Neuron (in vitro differentiated cells): Measurements from ENCODE around the gene SH3BP2.

ENCODE experiments used
- H2AFZ ChIP-seq: one replicate; pipeline ENCODE4 v1.6.1; 2013; ENCODE audit warnings: low read depth, mild to moderate bottlenecking, inconsistent platforms, low read length, moderate library complexity
- H3K27me3 ChIP-seq: one replicate; pipeline ENCODE4 v1.6.1; 2013; ENCODE audit warnings: low read length; ENCODE audit not compliant: insufficient read depth
- H3K36me3 ChIP-seq: one replicate; pipeline ENCODE4 v1.6.1; 2013; ENCODE audit warnings: low read length; ENCODE audit not compliant: insufficient read depth
- H3K4me1 ChIP-seq: one replicate; pipeline ENCODE4 v1.6.1; 2013; ENCODE audit warnings: low read length; ENCODE audit not compliant: insufficient read depth
- H3K4me3 ChIP-seq: 2 replicates; pipeline ENCODE4 v1.5.1; 2013; ENCODE audit warnings: mild to moderate bottlenecking, low read length, moderate library complexity
- H3K9me3 ChIP-seq: one replicate; pipeline ENCODE4 v1.6.1; 2013; ENCODE audit warnings: low read length

SH3BP2 gene

DNA sequence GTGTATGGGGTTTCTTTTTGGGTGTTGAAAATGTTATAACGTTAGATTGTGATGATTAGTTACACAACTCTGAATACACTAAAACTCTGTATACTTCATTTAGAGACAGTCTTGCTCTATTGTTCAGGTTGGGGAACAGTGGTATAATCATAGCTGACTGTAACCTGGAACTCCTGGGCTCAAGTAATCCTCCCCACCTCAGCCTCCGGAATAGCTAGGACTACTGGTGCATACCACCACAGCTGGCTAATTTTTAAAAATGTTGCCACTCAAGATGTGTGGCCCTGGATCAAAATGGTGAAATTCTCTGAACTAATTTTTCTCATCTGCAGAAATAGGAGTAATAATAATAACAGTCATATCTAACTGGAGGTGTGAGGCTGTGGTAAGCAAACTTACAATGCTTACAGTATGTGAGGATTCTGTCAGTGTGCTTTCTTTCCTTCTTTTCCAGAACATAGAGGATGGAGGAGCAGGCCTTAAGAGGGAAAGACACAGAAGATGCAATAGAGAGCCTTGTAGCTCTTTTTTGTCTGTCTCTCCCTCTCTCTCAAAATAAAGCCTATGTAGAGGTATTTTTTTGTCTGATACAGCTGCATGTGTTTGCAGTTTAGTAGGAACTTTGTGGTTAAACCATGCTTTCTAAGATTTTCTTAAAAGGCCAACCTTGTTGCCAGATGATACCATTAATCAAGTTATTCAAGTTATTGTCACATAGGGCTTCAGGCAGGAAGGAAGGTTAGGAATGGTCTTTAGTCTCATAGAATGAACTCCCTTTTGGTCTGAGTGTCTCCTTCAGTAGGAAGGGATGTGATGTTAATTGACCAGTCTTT, 58.3 kb downstream of the SH3BP2 start:
- no peak overlapping the region for H2AFZ ChIP-seq
- H3K27me3 ChIP-seq, result no peaks in the 10 kb centered on the region
- no peak overlapping the region for H3K4me3 ChIP-seq
- peaks cover 16% of the 10 kb centered on the region for H3K36me3 ChIP-seq
- H3K9me3 ChIP-seq, result no peaks in the 10 kb centered on the region
- H3K4me1 ChIP-seq, result no peaks in the 10 kb centered on the region

DNA sequence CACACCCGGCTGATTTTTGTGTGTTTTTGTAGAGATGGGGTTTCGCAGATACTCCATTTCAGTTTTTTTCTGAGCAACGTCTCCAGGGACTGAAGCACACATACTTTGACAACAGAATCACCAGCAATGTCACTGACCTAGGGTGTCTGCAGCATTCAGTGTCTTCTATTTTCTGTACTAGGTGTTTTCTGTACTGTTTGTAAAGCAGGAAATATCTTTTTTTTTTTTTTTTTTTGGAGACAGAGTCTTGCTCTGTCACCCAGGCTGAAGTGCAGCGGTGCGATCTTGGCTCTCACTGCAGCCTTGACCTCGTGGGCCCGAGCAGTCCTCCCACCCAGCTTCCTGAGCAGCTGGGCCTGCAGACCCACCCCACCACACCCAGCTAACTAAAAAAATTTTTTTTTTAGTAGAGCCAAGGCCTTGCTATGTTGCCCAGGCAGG, 59.6 kb downstream of the SH3BP2 start:
- Histone ChIP-seq H3K4me3 (no peak overlapping the region), H3K4me1 (no peaks in the 10 kb centered on the region), H3K9me3 (no peaks in the 10 kb centered on the region)

DNA sequence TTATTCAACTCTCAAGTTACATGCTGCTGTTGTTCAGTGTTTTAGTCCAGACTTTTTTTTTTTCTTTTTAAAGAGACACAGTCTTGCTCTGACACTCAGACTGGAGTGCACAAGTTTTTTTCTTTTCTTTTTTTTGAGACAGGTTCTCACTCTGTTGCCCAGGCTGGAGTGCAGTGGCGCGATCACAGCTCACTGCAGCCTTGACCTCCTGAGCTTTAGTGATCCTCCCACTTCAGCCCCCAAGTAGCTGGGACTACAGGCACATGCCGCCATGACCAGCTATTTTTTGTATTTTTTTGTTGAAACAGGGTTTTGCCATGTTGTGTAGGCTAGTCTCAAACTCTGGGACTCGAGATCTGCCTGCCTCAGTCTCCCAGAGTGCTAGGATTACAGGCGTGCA, 62.7 kb downstream of the SH3BP2 start:
- no peaks in the 10 kb centered on the region for H3K9me3 ChIP-seq
- peaks cover 19% of the 10 kb centered on the region for H3K36me3 ChIP-seq
- no peaks in the 10 kb centered on the region for H3K27me3 ChIP-seq
- H3K4me1 ChIP-seq, result peaks cover 3% of the 10 kb centered on the region
- no peak overlapping the region for H3K4me3 ChIP-seq
- H2AFZ ChIP-seq, result no peak overlapping the region

More for the DNA sequence above, 59.6 kb downstream of the SH3BP2 start:
- Histone ChIP-seq H3K36me3 (peaks cover 17% of the 10 kb centered on the region), H2AFZ (no peak overlapping the region), H3K27me3 (no peaks in the 10 kb centered on the region)

DNA sequence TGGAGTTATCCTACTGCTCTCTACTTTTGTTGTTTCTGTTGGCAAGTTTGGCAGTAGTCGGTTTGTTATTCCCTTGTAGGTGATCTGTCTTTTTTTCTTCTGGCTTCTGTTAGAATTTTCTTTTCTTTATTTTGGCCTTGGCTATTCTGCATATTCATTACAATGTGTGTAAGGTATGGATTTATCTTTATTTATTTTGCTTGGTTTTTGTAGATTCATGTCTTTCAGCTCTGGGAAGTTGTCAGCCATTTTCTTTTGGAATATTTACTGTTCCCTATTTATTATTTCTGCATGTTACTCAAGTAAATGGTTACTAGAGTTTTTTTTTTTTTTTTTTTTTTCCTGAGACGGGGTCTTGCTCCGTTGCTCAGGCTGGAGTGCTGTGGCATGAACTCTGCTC, 63.4 kb downstream of the SH3BP2 start:
- Histone ChIP-seq H2AFZ (no peak overlapping the region), H3K4me3 (no peak overlapping the region), H3K36me3 (peaks cover 19% of the 10 kb centered on the region), H3K4me1 (peaks cover 9% of the 10 kb centered on the region), H3K27me3 (no peaks in the 10 kb centered on the region), H3K9me3 (no peaks in the 10 kb centered on the region)

DNA sequence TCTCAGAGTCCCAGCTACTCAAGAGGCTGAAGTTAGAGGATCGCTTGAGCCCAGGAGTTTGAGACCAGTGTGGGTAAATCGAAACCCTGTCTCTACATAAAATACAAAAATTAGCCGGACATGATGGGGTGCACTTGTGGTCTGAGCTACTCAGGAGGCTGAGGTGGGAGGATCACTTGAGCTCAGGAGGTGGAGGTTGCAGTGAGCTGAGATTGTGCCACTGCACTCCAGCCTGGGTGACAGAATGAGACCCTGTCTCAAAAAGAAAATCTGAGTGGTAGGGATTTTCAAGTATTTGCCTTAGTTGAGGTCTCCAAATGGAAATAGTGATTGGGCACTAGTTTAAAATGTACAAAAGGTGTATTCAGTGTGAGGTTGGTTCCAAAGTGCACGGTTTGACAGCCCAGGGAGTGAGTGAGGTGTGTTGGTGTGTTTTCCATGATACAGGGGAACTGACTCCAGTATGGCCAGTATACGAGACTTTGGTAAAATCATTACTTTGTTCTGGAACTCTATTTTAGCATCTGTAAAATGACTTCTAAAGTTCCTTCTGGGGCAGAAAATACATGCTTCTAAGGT, 64.6 kb downstream of the SH3BP2 start:
- Histone ChIP-seq H3K27me3 (no peaks in the 10 kb centered on the region), H3K9me3 (no peaks in the 10 kb centered on the region), H3K4me3 (no peak overlapping the region), H2AFZ (no peak overlapping the region), H3K36me3 (peaks cover 19% of the 10 kb centered on the region), H3K4me1 (peaks cover 12% of the 10 kb centered on the region)

DNA sequence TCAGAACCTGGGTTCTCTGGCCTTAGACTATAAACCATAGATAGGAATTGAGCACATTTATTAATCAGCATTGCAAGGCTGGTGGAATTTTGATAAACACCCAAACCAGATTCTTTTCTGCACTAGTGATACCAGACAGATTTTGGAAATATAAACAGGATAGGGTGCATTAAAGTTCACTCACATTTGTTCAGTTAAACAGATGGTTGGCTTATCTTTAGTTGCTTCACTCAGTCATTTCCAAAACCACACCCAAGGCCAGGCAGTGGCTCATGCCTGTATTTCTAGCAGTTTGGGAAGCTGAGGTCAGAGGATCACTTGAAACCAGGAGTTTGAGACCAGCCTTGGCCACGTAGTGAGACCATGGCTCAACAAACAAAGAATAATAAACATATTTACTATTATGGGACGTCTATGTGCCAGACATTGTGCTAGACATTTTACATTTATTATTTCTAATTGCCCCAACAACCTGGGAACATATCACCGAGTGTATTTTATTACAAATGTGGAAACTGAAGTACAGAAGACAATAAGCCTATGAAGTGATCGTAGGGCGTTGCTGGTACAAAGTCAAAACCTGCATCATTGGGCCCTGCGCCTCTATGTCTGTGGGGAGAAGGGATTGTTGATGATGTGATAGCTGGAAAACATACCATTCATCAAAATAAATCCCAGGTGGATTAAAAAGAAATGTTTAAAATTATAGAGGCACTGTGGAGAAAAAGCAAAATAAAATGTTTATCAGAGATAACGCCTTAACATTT, 65.7 kb downstream of the SH3BP2 start:
- no peaks in the 10 kb centered on the region for H3K9me3 ChIP-seq
- H2AFZ ChIP-seq, result no peak overlapping the region
- no peak overlapping the region for H3K4me3 ChIP-seq
- H3K36me3 ChIP-seq, result peaks cover 16% of the 10 kb centered on the region
- H3K4me1 ChIP-seq, result peaks cover 19% of the 10 kb centered on the region
- no peaks in the 10 kb centered on the region for H3K27me3 ChIP-seq

DNA sequence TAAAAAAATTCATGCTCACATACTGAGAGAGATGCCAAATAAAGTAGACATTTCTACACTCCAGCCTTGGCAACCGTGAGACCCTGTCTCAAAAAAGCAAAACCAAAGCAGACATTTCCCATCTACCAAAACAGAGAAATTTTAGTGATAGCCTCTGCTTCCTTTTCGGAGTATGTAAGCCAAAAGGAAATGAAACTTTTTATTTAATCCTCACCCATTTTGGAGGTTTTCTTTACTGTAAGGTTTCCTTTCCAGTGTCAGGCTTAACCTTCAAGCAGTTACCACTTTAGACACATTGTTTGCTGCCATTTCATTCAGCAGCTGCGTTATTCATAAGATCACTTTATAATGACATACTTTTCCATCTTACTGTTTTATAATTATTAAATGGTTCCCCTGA, 66.6 kb downstream of the SH3BP2 start:
- no peak overlapping the region for H3K4me3 ChIP-seq
- peaks cover 7% of the 10 kb centered on the region for H3K36me3 ChIP-seq
- no peaks in the 10 kb centered on the region for H3K9me3 ChIP-seq
- peaks cover 19% of the 10 kb centered on the region for H3K4me1 ChIP-seq
- H3K27me3 ChIP-seq, result no peaks in the 10 kb centered on the region
- H2AFZ ChIP-seq, result no peak overlapping the region

DNA sequence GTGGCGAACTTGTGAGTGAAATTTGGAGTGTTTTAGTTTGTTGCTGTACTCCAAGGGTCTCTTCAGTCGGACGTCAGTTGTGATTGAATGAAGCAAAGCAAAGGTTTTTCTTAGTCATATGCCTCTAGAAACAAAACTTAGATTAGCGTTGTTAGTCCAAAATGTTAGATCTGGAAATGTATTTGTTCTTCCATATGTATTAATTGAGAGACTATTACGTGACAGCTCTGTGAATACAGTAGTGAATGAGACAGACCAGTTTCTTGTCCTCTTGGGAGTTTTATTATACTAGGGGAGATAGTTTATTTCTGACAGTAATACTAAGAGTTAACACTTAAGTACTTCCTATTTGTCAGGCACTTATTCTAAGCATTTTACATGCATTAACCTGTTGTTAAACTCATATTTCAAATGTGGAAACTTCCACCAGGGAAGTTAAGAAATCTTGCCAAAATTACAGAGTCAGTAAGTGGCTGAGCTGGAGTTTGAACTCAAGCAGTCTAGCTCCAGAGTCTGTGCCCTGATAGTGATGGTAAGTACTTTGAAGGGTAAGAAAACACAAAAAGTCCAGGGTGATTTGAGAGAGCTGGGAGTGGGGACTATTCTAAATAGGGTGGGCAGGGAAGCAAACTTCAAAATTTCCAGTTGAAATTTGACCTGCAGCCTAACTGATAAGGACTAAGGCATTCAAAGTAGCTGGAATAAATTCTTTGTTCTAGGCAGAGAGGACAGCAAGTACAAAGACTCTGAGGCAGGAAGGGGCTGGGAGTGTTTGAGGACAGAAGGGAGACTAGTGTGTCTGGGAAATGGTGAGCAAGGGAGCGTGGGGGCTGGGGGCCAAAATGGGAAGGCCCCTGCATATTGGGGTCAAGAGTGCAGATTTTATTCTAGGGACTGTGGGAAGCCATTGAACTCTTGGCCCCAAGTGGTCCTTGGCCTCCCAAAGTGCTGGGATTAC, 67.8 kb downstream of the SH3BP2 start:
- Histone ChIP-seq H3K36me3 (peaks cover 3% of the 10 kb centered on the region), H2AFZ (no peak overlapping the region), H3K4me3 (no peak overlapping the region), H3K4me1 (peaks cover 19% of the 10 kb centered on the region), H3K9me3 (no peaks in the 10 kb centered on the region), H3K27me3 (no peaks in the 10 kb centered on the region)

DNA sequence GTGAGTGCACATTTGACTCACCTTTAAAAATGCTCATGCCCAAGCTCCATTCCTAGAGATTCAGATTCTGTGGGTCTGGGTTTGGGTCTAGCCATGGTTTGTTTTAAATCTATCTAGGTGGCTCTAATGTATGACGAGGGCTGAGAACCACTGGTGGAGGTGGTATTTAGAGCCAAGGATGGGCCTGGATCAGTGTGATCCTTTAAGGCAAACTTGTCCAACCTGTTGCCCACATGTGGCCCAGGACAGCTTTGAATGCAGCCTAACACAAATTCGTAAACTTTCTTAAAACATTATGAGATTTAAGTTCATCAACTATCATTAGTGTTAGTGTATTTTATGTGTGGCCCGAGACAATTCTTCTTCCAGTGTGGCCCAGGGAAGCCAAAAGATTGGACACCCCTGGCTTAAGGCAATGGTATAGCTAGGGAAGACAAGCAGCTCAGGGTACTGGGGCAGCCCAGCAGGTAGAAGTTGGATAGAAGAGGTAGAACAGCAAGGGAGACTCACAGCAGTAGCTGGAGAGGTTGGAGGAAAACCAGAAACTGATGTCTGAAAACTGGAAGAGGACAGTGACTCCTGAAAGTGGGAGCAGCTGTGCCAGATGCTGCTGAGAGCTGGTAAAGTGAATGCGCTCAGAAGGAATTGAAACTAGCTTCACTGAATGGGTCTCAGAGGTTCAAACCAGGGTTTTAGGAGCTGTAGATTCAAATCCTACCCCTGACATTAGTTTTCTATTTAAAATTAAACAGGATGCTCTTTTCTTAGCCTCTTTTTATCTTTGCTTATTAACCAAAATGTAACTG, 68.9 kb downstream of the SH3BP2 start:
- Histone ChIP-seq H3K4me1 (peaks cover 19% of the 10 kb centered on the region), H2AFZ (no peak overlapping the region), H3K4me3 (no peak overlapping the region), H3K36me3 (peaks cover 3% of the 10 kb centered on the region), H3K9me3 (no peaks in the 10 kb centered on the region), H3K27me3 (no peaks in the 10 kb centered on the region)

DNA sequence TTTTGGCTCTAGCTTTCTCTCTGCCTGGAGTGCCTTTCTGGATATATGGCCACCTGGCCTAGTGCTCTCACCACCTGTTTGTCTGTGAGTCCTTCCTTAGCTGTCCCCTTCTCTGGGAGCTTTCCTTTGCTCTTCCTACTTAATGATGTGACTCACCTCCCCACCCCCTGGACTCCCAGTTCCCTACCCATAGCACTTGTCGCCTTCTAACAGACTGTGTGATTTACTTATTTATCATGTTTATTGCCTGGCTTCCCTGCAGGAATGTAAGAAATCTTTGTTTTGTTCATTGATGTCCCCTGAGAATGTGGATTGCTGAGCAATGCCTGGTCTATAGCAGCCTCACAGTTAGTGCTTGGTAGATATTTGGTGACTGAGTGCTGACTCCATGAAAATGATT, 69.6 kb downstream of the SH3BP2 start:
- no peak overlapping the region for H3K4me3 ChIP-seq
- no peaks in the 10 kb centered on the region for H3K9me3 ChIP-seq
- no peak overlapping the region for H2AFZ ChIP-seq
- no peaks in the 10 kb centered on the region for H3K27me3 ChIP-seq
- H3K36me3 ChIP-seq, result peaks cover 2% of the 10 kb centered on the region
- H3K4me1 ChIP-seq, result peaks cover 19% of the 10 kb centered on the region

DNA sequence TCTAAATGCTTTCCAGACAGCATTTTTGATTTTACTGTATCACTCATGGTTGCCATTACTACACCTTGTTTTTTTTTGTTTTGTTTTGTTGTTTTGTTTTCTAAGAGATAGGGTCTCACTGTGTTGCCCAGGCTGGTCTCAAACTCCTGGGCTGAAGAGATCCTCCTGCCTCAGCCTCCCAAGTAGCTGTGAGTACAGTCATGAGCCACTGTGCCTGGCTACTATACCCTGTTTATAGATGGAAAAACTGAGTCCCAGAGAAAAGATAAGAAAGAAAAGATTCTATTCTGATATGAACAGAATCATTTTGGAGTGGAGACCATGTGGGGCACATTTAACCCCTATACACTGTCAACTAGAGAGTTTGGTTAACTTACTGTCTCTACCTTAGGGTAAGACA, 70.8 kb downstream of the SH3BP2 start:
- Histone ChIP-seq H3K4me1 (peaks cover 19% of the 10 kb centered on the region), H3K9me3 (no peaks in the 10 kb centered on the region), H3K4me3 (no peak overlapping the region), H2AFZ (no peak overlapping the region), H3K27me3 (no peaks in the 10 kb centered on the region), H3K36me3 (no peaks in the 10 kb centered on the region)
